Measurements from ENCODE around the gene CLDN7. TPM values are rescaled to one million over a fixed set of nuclear protein-coding genes. Genes with fewer than 3 reads are reported as not detected.

CLDN7 gene
- total and polyA plus RNA-seq, 4 donors = 3.0 to 35.0 (median 19.6) TPM

GRCh38 chr17:7239091-7240027, 22.9 kb downstream of the CLDN7 start, which contains the start of gene PHF23:
Gene PHF23, minus strand, starts transcription at chr17:7239457. Its CDS starts 178 bp downstream, at chr17:7239279.
- peak within 1 kb of the TSS; percentile 88 to 89 for H3K9ac ChIP-seq (ENCODE audit: low read depth in 1 of 2, low read length in 2 of 2)
- H3K9me3 ChIP-seq (ENCODE audit: control insufficient read depth in 4 of 4, low read length in 3 of 4) = no peaks in the 10 kb centered on the region
- peaks cover 2 to 59% (median 44%) of the 10 kb centered on the region in 4 donors for H3K4me1 ChIP-seq (ENCODE audit: control insufficient read depth in 4 of 4, insufficient read depth in 4 of 4, low read length in 3 of 4)
- DNase-seq (ENCODE audit: low spot score) = peak; percentile 96
- peak within 1 kb of the TSS; percentile 98 to 99 for H3K27ac ChIP-seq (ENCODE audit: low read depth in 1 of 2, low read length in 2 of 2)
- H3K36me3 ChIP-seq (ENCODE audit: control insufficient read depth in 4 of 4, insufficient read depth in 3 of 4, low read depth in 1 of 4, low read length in 3 of 4) = peaks cover 7 to 27% (median 17%) of the 10 kb centered on the region in 4 donors
- peak within 1 kb of the TSS; percentile 88 to 94 (median 90) for H3K4me3 ChIP-seq (ENCODE audit: low read depth in 1 of 3, low read length in 3 of 3)
- WGBS = under 1% methylated on average over 72 of the region's 72 CpGs
- no peaks in the 10 kb centered on the region for H3K27me3 ChIP-seq (ENCODE audit: control insufficient read depth in 4 of 4, insufficient read depth in 4 of 4, low read length in 3 of 4)
- TF ChIP-seq RXRA (IDR thresholded peaks at IDR 0.05) (peak; percentile 55 to 56), GABPA (IDR thresholded peaks at IDR 0.05 in 1 of 2, conservative IDR thresholded peaks at IDR 0.05 in 1 of 2) (peak; percentile 81 to 97), SP1 (IDR thresholded peaks at IDR 0.05) (peak; percentile 91), HNF4A (conservative IDR thresholded peaks at IDR 0.05) (peak; percentile 19 to 51), YY1 (IDR thresholded peaks at IDR 0.05) (peak; percentile 98), EGR1 (IDR thresholded peaks at IDR 0.05; ENCODE audit: low read depth in 2 of 2) (peak; percentile 65 to 77), ATF3 (IDR thresholded peaks at IDR 0.05) (no peak), FOXA1 (IDR thresholded peaks at IDR 0.05) (peak; percentile 8), FOXA2 (IDR thresholded peaks at IDR 0.05) (no peak), REST (IDR thresholded peaks at IDR 0.05) (peak; percentile 55), HNF4G (IDR thresholded peaks at IDR 0.05) (no peak), RAD21 (IDR thresholded peaks at IDR 0.05) (peak; percentile 37 to 51), ZBTB33 (IDR thresholded peaks at IDR 0.05) (peak; percentile 95), TAF1 (conservative IDR thresholded peaks at IDR 0.05) (peak; percentile 61), JUND (IDR thresholded peaks at IDR 0.05) (peak in 1 of 2 donors; percentile 54), MAX (IDR thresholded peaks at IDR 0.05) (peak; percentile 45), CTCF (IDR thresholded peaks at IDR 0.05; ENCODE audit: low read depth, low read length, missing input control) (peak; percentile 15), NR2F2 (IDR thresholded peaks at IDR 0.05) (peak; percentile 60)

Data from liver (tissue), 9 donors.